HG03342 (cell line): Measurements from ENCODE around the gene HNRNPH1.
"Not testable (repeated sequence)": the region's sequence is repeated elsewhere in the genome, so short reads cannot be mapped to it uniquely, and the experiment has no call there.

ENCODE experiments used
- ATAC-seq: cut with Tn5 transposase; IDR thresholded peaks from one replicate; pipeline ENCODE4 v1.9.1; 2021; ENCODE audit warnings: mild to moderate bottlenecking, moderate library complexity; ENCODE audit not compliant: unreplicated experiment

The HNRNPH1 gene, protein sequence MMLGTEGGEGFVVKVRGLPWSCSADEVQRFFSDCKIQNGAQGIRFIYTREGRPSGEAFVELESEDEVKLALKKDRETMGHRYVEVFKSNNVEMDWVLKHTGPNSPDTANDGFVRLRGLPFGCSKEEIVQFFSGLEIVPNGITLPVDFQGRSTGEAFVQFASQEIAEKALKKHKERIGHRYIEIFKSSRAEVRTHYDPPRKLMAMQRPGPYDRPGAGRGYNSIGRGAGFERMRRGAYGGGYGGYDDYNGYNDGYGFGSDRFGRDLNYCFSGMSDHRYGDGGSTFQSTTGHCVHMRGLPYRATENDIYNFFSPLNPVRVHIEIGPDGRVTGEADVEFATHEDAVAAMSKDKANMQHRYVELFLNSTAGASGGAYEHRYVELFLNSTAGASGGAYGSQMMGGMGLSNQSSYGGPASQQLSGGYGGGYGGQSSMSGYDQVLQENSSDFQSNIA

DNA sequence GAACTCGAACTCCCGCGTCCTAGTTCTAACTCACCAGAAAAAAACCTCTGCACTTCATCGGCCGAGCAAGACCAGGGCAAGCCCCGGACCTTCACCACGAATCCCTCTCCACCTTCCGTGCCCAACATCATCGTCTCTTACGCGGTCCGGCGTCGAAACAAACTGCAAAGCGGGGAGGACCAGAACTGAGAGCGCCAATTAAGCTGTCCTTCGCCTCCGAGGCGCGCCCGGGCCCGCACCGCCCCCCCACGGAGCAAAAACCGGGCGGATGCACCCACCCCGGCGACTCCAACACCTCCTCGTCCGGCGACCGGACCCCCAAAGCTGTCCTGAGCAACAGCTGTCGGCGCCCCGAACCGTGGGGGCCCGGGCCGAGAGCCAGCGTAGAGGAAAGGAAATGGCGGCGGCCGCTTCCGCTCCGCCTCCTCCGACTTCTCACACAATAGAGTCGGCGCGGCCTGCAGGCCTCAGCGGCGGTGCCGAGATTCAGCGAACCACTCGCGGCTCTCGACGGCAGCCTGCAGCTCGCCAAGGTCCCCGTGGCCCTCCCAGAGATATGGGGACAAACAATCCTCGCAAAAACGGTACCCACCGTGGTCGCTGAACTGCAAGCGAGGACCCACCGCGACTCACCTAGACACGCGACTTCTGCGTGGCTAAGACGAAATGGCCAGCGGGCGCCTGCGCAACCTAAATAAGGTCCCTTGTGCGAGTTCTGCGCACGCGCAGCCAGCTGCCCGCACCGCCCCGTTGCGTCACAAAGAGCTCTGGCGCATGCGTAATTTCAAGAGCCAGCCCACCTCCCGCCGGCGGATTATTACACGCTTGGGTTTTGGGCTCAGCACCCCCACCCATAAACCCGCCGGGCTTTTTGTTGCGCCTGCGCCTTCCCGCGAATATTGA is at the start of gene HNRNPH1:
TSS of gene HNRNPH1 (minus strand) at position 669 of the 903 bp plus-strand sequence. CDS start at position 131, 538 bp downstream.
- peak; percentile 74 for ATAC-seq

GRCh38 chr5:179668391-179668790 is 44.9 kb upstream of the HNRNPH1 start:
- no peak for ATAC-seq

GRCh38 chr5:179661647-179662046 is 38.2 kb upstream of the HNRNPH1 start:
- ATAC-seq = not testable (repeated sequence)

GRCh38 chr5:179658179-179658856 is 34.8 kb upstream of the HNRNPH1 start:
- not testable (repeated sequence) for ATAC-seq

DNA sequence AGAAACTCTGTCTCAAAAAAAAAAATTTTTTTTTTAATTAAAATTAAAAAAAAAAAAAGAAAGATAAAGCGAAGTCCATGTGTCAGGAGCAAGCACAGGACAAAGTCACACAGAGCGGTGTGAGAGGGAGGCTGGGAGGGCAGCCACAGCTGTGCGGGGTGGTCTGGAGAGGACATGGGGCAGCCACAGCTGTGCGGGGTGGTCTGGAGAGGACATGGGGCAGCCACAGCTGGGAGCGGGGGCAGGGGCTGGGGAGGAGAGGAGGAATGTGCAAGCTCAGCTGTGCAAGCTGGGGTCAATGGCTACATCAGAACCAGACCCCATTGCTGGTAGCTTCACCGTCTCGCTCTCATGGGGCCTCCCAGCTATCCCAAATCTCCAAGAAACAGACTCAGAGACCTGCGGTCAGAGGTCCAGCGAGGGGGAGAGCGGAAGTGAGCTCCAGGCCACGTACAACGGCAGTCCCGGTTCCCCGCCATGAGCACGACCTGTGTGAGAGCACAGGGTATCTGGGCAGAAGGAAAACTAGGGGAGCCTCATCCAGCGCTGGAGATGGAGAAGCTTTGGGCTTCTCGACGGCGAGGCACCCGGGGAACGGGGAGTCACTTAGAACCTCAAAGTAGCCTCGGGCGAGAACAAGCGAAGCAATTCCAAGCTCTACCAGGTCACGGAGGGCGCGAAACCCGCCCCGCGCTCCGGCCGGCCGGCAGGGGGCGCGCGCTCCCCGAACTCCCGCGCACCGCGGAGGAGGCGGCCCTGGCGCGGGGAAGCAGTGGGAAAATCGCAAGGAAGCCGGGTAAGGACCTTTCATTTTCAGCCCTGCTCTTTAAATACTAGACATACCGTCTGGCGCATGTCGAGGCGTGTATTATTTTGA is 34.1 kb upstream of the HNRNPH1 start:
- peak; percentile 91 for ATAC-seq

DNA sequence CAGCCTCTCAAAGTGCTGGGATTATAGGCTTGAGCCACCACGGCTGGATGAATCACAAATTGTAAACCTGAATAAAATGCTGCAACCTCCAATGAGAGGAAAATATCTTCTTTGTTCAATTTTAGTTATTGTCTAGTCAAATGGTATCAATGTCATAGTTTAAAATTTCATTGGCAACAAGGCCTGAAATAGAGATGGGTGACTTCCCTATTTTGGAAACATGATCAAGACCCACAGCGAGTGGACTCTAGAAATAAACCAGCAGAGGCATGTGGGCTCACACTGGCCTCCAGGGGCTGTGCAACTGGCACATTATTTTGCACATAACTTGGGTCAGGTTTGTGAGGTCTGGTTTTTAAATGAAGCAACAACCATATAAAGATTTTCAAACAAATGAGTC is 29.7 kb upstream of the HNRNPH1 start:
- not testable (repeated sequence) for ATAC-seq

DNA sequence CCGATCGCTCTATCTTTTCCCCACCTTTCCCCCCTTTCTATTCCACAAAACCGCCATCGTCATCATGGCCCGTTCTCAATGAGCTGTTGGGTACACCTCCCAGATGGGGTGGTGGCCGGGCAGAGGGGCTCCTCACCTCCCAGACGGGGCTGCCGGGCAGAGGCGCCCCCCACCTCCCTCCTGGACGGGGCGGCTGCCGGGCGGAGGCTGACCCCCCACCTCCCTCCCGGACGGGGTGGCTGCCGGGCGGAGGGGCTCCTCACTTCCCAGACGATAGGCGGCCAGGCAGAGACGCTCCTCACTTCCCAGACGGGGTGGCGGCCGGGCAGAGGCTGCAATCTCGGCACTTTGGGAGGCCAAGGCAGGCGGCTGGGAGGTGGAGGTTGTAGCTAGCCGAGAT is 26.8 kb upstream of the HNRNPH1 start:
- ATAC-seq = not testable (repeated sequence)

DNA sequence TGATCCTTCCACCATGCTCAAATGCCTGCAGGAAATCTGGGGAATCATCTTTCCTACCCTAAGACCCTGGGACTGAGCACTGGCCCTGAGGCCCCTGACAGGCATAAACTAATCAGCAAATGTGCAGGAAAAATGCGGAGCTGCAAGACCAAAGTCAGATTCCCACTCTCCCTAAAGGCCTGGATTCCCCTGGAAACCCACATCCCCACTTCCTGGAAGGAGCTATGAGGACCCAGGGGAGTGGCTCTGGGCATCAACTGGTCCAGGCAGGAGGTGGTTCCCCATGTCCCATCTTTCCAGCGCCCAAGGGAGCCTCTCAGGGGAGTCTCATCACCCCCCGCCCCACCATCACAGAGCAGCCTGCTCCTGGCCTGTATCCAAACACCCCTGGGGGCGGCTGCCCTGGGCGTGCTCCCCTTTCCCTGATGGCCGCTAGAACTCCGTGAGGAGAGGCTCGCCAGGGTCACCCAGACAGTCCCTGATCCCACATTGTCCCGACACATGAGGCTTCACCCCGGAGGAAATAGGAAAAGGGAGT is 25.8 kb upstream of the HNRNPH1 start:
- not testable (repeated sequence) for ATAC-seq

DNA sequence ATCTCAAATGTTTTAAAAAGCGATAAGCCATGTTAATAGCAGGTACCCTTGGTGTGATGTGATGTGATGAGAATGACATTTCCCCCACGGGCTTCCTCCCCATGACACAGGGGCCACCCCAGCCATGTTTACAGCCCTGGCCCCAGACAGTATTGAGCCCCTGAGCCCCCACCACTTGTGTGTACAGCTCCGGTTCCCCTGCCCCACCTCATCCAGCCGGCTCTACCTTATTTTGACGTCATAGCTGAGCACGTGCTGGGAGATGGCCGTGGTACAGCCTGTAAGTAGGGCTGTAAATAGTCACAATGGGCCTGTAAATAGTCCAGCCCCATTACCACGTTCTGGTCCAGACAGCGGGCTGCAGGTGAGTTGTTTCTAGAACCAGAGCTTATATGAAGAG is 24.9 kb upstream of the HNRNPH1 start:
- ATAC-seq = no peak

DNA sequence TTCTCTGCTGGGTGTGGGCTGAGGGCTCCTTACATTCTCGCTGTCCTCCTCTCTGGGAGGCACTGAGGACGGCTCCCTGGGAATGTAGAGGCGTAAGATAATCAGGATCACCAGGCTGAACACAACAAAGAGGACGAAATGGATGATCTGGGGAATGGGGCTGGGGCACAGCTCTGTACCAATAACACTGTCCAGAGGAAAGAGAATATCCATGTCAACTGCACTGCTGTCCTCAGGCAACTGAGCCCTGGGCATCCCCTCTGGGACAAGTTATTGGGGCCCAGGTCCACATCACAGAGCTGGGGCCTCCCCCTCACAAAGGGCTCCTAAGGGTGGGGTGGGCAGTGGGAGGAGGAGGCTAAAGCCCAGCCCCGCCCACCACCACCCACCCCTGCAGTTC is 21.3 kb upstream of the HNRNPH1 start:
- ATAC-seq = not testable (repeated sequence)

DNA sequence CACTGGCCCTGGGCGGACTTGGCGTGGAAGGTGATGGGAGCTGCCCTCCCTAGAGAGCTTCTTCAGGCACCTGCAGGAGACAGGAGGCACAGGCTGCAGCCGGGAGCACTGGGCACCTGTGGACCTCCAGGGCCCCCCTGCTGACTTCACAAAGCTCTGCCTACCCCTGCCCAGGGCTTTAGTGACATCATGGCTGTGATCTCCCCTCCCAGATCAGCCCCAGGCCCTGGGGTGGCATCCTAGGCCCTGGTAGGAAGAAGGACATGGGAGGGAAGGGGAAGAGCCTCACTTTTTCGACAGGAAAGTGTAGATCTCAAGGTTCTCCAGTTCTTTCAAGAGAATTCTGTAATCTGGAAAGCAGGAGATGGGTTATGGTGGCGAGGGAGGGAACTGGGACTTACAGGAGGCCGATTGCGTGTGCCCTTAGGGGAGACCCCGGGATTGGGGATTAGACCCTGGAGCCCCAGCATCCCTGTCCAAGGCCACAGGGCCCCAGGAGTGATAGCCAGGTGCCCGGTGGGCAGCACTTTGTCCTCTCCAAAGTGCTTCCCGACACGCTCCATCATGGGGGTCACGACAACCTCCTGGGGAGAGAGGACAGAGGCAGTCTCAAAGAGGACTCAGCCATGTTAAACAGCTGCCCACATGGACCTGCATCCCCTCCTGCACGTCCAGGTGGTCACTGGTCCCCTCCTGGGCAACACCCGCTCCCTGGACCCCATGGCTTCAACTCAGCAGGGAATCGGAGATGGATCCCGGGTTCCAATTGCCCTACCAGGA is 19.9 kb upstream of the HNRNPH1 start:
- not testable (repeated sequence) for ATAC-seq

GRCh38 chr5:179642626-179643025 is 19.2 kb upstream of the HNRNPH1 start:
- not testable (repeated sequence) for ATAC-seq

GRCh38 chr5:179641745-179642144 is 18.3 kb upstream of the HNRNPH1 start:
- not testable (repeated sequence) for ATAC-seq

GRCh38 chr5:179639296-179639695 is 15.8 kb upstream of the HNRNPH1 start:
- ATAC-seq = not testable (repeated sequence)

DNA sequence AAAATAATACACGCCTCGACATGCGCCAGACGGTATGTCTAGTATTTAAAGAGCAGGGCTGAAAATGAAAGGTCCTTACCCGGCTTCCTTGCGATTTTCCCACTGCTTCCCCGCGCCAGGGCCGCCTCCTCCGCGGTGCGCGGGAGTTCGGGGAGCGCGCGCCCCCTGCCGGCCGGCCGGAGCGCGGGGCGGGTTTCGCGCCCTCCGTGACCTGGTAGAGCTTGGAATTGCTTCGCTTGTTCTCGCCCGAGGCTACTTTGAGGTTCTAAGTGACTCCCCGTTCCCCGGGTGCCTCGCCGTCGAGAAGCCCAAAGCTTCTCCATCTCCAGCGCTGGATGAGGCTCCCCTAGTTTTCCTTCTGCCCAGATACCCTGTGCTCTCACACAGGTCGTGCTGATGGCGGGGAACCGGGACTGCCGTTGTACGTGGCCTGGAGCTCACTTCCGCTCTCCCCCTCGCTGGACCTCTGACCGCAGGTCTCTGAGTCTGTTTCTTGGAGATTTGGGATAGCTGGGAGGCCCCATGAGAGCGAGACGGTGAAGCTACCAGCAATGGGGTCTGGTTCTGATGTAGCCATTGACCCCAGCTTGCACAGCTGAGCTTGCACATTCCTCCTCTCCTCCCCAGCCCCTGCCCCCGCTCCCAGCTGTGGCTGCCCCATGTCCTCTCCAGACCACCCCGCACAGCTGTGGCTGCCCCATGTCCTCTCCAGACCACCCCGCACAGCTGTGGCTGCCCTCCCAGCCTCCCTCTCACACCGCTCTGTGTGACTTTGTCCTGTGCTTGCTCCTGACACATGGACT is 11.1 kb upstream of the HNRNPH1 start:
- peak; percentile 87 for ATAC-seq

DNA sequence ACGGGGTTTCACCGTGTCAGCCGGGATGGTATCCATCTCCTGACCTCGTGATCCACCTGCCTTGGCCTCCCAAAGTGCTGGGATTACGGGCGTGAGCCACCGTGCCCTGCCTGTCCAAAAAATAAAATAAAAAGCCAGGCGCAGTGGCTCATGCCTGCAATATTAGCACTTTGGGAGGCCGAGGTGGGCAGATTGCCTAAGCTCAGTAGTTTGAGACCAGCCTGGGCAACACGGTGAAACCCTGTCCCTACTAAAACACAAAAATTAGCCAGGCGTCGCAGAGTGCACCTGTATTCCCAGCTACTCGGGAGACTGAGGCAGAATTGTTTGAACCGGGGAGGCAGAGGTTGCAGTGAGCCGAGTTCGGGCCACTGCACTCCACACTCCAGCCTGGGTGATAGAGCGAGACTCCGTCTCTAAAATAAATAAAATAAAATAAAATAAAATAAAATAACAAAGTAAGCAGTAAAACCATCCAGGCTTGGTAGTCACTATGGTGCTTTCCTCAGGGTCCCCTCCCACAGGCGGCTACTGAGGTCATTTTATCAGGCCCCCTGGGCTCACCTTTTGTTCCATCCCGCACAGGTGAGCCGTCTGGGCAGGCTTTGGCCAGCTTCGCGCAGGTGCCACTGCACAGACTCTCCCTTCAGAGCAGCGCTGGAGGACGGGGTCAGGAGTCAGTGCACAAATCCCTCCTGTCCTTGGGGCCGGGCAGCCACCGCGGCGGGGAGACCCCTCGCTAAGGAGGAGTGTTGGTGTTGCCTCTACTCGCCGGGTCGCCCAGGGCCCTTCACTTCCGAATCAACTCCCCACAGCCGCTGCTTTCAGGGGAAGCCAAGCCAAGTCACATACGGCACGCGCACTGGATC is 10.3 kb upstream of the HNRNPH1 start:
- ATAC-seq = peak; percentile 58

- no peak for ATAC-seq
Measured at GRCh38 chr5:179624841-179625271, 1.4 kb upstream of the HNRNPH1 start.
